Kidney (tissue), 14 donors: ENCODE results near the gene GDA. TPM values are rescaled to one million over a fixed set of nuclear protein-coding genes. Genes with fewer than 3 reads are reported as not detected.

Experiments
- DNase-seq, 5 donors: peaks; one replicate each; pipeline ENCODE4 v3.0.0-alpha.2; 2013 to 2020
- FAIRE-seq: peaks from 2 replicates; lab custom pipeline; 2012; peaks lifted over from hg19 to GRCh38; lab: Jason Lieb, UNC
- H3K27ac ChIP-seq, 2 donors: one replicate each; pipeline ENCODE4 v1.7.0; 2013; ENCODE audit warnings: low read depth in 2 of 2, low read length in 2 of 2, inconsistent platforms in 1 of 2
- H3K27me3 ChIP-seq: one replicate; pipeline ENCODE4 v1.7.1; 2013; ENCODE audit warnings: low read length, inconsistent platforms; ENCODE audit not compliant: control insufficient read depth, insufficient read depth
- H3K36me3 ChIP-seq, 3 donors: one replicate each; pipeline versions ENCODE4 v1.7.0 to v1.7.1; 2013; ENCODE audit warnings: low read length in 3 of 3, control low read depth in 1 of 3, inconsistent platforms in 1 of 3; ENCODE audit not compliant: insufficient read depth in 3 of 3, control insufficient read depth in 2 of 3
- H3K4me1 ChIP-seq, 3 donors: one replicate each; pipeline versions ENCODE4 v1.7.0 to v1.7.1; 2013; ENCODE audit warnings: low read length in 3 of 3, inconsistent platforms in 1 of 3, low read depth in 1 of 3; ENCODE audit not compliant: control insufficient read depth in 2 of 3, insufficient read depth in 2 of 3
- H3K4me3 ChIP-seq, 3 donors: one replicate each; pipeline versions ENCODE4 v1.7.0 to v1.8.1; 2013; ENCODE audit warnings: low read length in 3 of 3, control low read depth in 1 of 3, inconsistent platforms in 1 of 3
- H3K9ac ChIP-seq, 3 donors: one replicate each; pipeline versions ENCODE4 v1.7.0 to v1.7.1; 2013; ENCODE audit warnings: low read length in 3 of 3, control low read depth in 1 of 3, inconsistent platforms in 1 of 3
- H3K9me3 ChIP-seq, 3 donors: one replicate each; pipeline versions ENCODE4 v1.7.0 to v1.7.1; 2013; ENCODE audit warnings: low read length in 3 of 3, control low read depth in 1 of 3, inconsistent platforms in 1 of 3; ENCODE audit not compliant: control insufficient read depth in 2 of 3, insufficient read depth in 1 of 3
- CTCF ChIP-seq: IDR thresholded peaks from 3 replicates; pipeline ENCODE4 v1.5.1; 2012; ENCODE audit warnings: mild to moderate bottlenecking, moderate library complexity, borderline replicate concordance; ENCODE audit not compliant: insufficient read depth; ENCODE audit errors: extremely low read depth
- intact Hi-C: fragments of 100-400 bp; cut with DNase I; formaldehyde crosslinking; loops from one replicate; pipeline ENCODE4 v1.11.1; 2022
- polyA plus RNA-seq: library from polyadenylated mRNA; stranded (reverse); fragments of 350-450 nt; fragmentation: Illumina TruSeq; extraction: RNeasy Lipid Tissue Mini Kit (QIAGEN cat#74804); gene quantifications from one replicate; pipeline ENCODE4 v1.2.3, GENCODE V29; 2014; ENCODE audit warnings: low read depth, low replicate concordance; ENCODE audit not compliant: insufficient read depth
- total RNA-seq: library from RNA; stranded (reverse); fragmentation: NEBNext Ultra II Directional; extraction: Animal tissue kit (Norgen Biotek cat#: 25700); gene quantifications from one replicate; pipeline ENCODE4 v1.2.1, GENCODE V29; 2021
- donor health status: control.
- donor health status: control.
- donor health status: control.
- donor health status: control.
- donor health status: control.
- donor health status: DM: yes; HTN: yes; CAD: no.
- donor health status: Normal renal cell carcinoma (clear cell type).

GDA gene
- total and polyA plus RNA-seq, 2 donors from 2014 or later, result 31.4 to 88.1 TPM

DNA sequence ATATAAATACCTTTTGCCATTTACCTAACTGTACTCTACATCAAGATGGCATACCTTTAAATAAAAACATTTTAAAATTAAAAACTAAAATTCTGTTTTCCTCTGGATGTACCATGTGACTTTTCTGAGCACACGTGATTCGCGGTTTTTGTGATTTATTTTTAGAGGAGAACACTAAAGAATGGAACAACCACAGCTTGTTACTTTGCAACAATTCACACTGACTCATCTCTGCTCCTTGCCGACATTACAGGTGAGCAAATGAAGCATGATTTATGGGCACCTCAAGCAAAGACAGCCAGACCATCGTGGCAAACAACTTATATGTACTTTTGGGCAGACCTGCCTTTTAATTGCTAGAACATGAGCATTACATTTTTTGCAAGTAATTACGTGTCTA is 61.3 kb downstream of the GDA start:
- Histone ChIP-seq H3K4me1 (no peaks in the 10 kb centered on the region), H3K36me3 (peaks cover 0 to 6% (median 3%) of the 10 kb centered on the region in 3 donors), H3K9ac (no peak overlapping the region), H3K27ac (no peak overlapping the region), H3K4me3 (no peak overlapping the region), H3K9me3 (no peaks in the 10 kb centered on the region), H3K27me3 (no peaks in the 10 kb centered on the region)
- DNase-seq (no peak), FAIRE-seq (no peak)
- intact Hi-C loops, result no loop called here
- TF ChIP-seq CTCF, result no peak

DNA sequence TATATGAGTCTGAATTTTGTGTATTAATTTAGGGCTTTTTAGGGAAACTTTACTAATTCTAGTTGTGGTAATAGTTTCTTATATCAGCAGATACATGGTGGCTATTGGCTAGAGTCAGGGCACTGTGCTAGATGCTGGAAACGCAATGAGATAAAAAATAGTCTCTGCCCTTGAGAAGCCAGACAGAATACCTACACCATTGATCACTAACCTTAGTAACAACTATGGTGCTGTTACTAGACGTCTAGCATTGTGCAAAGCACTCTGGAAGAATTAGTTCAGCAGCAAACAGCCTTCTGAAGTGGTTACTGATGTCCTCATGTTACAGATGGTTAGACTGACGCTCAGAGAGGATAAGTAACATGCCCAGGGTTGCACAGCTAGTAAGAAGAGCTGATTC is 61.8 kb downstream of the GDA start:
- Histone ChIP-seq H3K4me1 (no peaks in the 10 kb centered on the region), H3K27me3 (no peaks in the 10 kb centered on the region), H3K9me3 (no peaks in the 10 kb centered on the region), H3K4me3 (no peak overlapping the region), H3K36me3 (peaks cover 0 to 6% (median 3%) of the 10 kb centered on the region in 3 donors), H3K27ac (no peak overlapping the region), H3K9ac (no peak overlapping the region)
- no peak for TF ChIP-seq CTCF
- no peak for FAIRE-seq
- intact Hi-C loops, result no loop called here
- DNase-seq, result no peak

DNA sequence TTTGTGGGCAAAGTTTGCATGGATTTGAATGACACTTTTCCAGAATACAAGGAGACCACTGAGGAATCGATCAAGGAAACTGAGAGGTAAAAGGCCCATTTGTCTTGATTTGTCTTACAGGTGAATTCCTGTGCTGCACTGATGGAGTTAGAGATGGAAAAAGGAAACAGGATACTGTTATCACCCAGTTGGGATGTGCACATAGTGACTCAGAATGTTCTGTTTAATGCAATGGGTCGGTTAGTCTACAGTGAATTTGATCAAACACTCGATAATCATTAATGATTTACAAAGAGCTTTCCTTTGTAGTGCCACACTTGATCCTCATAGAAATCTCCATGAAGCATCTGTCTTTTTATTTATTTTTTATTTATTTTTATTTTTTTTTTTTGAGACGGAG is 64.7 kb downstream of the GDA start:
- Histone ChIP-seq H3K9ac (no peak overlapping the region), H3K36me3 (peaks cover 0 to 7% (median 3%) of the 10 kb centered on the region in 3 donors), H3K9me3 (no peaks in the 10 kb centered on the region), H3K4me1 (no peaks in the 10 kb centered on the region), H3K27ac (no peak overlapping the region), H3K27me3 (no peaks in the 10 kb centered on the region), H3K4me3 (no peak overlapping the region)
- FAIRE-seq (no peak), DNase-seq (no peak)
- intact Hi-C loops, result no loop called here
- no peak for TF ChIP-seq CTCF

GRCh38 chr9:72217306-72217842 is 68.1 kb downstream of the GDA start:
- Histone ChIP-seq H3K4me3 (no peak overlapping the region), H3K4me1 (no peaks in the 10 kb centered on the region), H3K27ac (no peak overlapping the region), H3K9me3 (no peaks in the 10 kb centered on the region), H3K9ac (no peak overlapping the region), H3K27me3 (no peaks in the 10 kb centered on the region), H3K36me3 (peaks cover 0 to 2% (median 0%) of the 10 kb centered on the region in 3 donors)
- DNase-seq, result no peak
- FAIRE-seq, result no peak
- intact Hi-C loops, result no loop called here
- TF ChIP-seq CTCF, result no peak
